HEK293 (cell line): ENCODE data around the gene XPO1.
"Not testable (repeated sequence)": the region's sequence is repeated elsewhere in the genome, so short reads cannot be mapped to it uniquely, and the experiment has no call there.

Source experiments
- GLIS2 ChIP-seq: fragments of 450-650 bp; formaldehyde crosslinking; IDR thresholded peaks from 2 replicates; pipeline ENCODE4 v1.5.1; 2016; ENCODE audit warnings: missing biosample characterization, missing genetic modification characterization
- ZNF335 ChIP-seq: fragments of 450-650 bp; formaldehyde crosslinking; conservative IDR thresholded peaks from 2 replicates; pipeline ENCODE4 v1.5.1; 2016; ENCODE audit warnings: missing biosample characterization, missing genetic modification characterization

DNA sequence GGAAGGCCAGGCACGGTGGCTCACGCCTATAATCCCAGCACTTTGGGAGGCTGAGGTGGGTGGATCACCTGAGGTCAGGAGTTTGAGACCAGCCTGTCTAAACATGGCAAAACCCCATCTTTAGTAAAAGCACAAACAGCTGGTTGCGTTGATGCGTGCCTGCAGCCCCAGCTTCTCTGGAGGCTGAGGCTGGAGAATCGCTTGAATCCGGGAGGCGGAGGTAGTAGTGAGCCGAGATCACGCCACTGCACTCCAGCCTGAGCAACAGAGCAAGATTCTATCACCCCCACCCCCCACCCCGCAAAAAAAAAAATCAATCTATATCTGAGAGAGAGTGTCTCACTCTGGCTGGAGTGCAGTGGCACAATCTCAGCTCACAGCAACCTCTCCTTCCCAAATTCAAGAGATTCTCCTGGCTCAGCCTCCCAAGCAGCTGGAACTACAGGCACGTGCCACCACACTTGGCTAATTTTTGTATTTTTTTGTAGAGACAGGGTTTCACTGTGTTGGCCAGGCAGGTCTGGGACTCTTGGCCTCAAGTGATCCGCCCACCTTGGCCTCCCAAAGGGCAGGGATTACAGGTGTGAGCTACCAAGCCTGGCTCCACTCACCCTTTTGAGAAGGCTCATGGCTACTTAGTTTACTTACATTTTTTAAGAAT lies 61.1 kb downstream of the XPO1 start:
- not testable (repeated sequence) for TF ChIP-seq ZNF335, GLIS2 (tag by site-specific recombination)
